GM19467 (cell line): Measurements from ENCODE around the gene POGLUT2.
A peak's percentile ranks its signal among the peaks of the same experiment; 100 is the strongest.
"Not testable (repeated sequence)": the region's sequence is repeated elsewhere in the genome, so short reads cannot be mapped to it uniquely, and the experiment has no call there.

Experiments
- ATAC-seq: cut with Tn5 transposase; IDR thresholded peaks from one replicate; pipeline ENCODE4 v1.9.1; 2021; ENCODE audit warnings: mild to moderate bottlenecking, moderate library complexity; ENCODE audit not compliant: unreplicated experiment

POGLUT2 gene

DNA sequence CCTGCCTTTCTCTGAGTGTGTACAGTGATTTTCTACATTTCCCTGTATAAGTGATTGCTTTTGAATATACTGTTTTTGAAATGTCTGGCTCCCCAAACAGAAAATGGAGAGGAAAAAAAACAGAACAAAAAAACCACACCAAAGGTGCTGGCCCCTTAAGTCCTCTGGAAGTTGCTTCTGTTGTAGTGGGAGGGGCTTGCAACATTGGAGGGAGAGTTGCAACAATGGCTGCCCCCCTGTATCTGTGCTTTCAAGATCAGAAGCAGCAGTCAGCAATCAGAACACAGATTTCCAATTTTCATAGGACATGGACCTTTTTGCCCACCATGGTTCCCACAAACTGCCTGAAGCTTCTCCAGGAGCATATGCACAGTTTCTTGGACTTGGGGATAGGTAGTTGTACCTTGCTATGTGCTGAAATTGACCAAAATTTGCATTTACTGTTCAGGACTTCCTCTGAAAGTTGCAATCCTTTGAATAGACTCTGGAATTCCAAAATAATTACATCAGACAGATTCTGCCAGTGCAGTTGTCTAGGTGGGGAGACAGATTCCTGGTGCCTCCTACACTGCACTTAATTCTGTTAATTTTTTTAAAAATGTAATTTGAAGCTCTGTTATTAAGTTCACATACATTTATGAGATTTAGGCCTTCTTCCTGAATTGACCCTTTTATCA is 14.0 kb upstream of the POGLUT2 start:
- no peak for ATAC-seq

DNA sequence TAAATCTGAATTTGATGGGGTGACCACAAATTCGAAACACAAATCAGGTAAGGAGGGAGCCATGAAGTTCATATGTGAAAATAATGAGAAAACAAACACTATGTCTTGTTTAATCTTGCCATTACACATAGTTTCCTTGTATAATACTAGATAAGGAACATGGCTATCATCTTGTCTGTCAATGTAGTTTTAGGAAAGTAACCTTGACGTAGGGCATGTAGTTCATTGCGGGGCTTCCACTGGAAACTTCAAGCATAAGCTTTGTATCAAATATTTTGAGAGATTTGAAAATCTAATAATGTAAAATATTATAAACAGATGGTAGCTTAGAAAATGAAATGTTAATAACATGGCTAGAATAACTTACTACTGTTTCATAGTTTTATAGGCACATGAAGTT is 8.9 kb upstream of the POGLUT2 start:
- no peak for ATAC-seq

DNA sequence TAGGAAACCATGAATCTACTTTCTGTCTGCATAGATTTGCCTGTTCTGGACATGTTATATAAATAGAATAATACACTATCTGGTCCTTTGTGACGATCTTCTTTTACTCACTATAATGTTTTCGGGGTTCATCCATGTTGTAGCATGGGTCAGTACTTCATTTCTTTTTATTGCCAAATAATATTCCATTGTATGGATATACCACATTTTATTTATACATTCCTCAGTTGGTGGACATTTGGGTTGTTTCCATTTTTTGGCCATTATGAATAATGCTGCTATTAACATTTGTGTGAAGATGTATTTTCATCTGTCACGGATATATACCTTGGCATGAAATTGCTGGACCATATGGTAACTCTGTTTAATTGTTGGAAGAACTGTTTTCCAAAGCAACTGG is 6.9 kb upstream of the POGLUT2 start:
- ATAC-seq, result no peak

DNA sequence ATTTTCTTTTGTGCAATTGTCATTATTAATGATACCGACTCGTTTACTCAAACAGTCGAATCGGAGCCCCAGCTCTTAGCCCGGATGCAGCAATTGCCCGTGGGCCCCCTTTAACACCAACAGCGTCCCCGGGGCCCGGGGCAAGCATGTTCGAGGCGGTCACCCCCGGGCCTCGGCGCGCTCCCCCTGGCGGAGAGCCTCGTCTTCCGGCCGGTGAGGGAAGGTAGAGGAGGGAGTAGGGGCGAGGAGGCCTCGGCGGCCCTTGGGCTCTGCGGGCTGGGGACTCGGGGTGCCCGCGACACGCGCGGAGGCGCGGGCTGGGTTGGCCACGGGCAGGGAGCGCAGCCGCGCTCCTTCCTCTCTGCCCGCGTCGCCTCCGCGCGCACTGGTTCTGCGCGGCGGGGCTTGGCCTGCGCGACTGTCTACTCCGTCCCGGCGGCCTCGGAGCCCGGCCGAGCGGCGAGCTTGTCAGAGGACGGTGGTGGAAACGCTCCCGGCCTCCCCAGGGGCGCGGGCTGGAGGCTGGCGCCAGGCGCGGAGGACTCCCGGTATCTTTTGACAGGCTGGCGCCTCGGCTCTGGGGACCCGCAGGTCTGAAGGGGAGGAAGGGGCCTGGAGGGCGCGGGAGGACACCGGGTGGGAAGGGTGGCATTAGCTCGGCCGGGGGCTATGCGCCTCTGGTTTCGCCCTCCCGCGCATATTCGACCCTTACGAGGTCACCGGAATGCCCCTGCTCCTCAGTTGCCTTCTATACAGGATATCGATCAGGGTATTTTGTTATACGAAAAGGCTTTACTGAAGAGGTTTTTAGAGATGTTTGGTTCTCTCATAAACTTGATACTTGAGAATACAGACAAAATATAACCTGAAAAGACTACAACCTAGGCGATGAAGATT is 1.6 kb upstream of the POGLUT2 start:
- ATAC-seq, result peak; percentile 79

DNA sequence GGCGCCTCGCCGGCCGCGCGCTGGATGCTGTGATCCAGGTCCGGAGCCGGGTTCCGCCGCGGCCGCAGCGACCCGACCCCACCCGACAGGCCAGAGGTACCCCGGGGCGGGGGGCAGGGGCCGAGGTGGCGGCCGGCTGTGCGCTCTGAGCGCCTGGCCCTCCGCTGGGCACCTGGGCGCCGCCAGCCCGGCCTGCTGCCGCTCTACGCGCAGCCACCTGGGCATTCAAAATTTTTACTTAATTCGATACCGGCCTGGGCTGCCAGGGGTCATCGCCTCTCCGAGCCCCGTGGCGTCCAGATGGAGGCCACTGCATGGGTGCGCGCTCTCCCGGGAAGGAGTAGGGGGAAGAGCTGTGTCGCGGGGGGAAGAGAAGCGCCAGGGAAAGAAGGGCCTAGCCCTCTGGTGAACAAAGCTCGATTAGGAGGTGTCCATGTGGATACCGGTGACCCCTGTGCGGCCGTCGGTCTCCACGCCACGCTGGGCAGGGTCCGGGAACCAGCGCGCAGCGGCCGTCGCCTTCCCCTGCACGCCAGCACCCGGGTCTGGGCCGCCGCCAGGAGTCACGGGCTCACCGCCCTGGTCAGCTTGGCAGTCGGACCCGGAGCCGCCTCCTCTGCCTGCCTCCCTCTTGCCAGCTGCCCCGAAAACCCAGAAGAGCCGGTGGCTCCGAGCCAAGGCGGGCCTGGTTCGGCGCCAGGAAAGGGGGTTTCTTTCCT is 809 bp upstream of the POGLUT2 start:
- ATAC-seq, result peak; percentile 4

DNA sequence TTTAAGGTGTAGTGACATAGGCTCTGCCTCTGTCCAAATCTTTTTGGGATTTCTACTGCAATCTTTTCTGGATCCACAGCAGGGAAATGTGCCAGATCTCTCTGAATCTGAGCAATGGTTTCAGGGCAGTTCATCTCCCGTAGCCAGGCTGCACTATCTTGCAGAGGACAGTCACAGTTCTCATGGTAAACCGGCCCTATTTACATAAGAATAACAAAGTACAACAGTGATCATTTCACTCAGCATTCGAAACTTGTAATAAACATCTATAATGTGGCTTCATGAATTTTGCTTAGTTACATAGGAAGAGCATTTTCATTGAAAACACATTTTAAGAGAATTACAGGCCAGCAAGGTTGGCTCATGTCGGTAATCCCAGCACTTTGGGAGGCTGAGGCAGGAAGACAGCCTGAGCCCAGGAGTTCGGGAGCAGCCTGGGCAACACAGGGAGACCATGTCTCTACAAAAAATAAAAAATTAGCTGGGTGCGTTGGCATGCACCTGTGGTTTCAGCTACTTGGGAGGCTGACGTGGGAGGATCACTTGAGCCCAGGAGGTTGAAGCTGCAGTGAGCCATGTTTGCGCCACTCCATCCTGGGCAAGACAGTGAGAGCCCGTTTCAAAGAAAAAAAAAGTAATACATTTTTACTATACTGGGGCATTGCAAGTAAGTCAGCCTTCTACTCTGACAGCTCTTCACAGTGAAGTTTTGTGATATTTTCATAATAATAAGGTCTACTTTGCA is 5.0 kb downstream of the POGLUT2 start:
- ATAC-seq, result no peak

DNA sequence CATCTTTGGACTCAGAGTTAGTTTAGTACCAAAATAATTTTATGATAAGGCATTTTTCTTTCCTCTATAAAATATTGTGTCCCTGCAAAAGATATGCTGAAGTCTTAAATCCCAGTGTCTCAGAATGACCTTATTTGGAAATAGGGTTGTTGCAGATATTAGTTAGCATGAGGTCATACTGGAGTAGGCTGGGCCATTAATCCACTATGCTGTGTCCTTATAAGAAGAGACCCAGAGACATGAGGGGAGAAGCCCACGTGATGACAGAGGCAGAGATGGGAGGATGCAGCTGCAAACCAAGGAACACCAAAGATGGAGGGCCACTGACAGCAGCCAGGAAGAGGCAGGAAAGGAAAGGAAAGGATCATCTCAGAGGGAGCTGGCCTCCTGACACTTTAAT is 6.4 kb downstream of the POGLUT2 start:
- no peak for ATAC-seq

DNA sequence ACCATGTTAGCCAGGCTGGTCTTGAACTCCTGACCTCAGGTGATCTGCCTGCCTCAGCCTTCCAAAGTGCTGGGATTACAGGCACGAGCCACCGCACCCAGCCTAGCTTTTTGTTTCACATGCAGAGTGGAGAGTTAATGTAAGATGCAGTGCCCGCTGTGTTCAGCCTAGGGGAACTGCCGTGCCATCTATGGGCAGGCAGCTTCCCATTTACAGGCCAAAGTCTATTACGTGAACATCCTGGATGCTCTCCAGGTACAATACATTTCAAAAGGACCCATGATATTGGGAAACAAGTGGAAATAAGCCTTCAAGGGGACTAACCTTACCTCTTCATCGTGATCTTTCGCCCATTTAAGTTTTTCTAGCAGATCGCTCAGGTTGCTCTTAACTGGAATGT is 10.1 kb downstream of the POGLUT2 start:
- no peak for ATAC-seq

DNA sequence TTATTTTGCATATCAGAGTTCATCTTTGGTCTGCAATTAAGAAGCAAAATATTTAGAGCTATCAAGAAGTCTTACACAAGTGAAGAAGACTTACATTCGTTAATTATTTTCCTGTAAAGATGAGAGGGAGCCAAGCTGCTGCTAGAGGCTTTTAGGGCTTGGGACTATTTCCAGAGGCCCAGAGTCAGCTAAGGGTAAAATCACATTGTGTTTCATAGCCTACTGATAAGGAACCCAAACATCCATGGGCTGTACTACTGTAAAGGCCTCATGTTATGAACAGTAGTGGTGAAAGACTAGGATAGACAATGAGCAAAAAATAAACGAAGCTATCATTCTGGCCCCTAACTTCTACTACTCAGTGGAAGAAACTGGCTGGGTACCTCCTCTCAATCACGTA is 14.3 kb downstream of the POGLUT2 start:
- no peak for ATAC-seq

DNA sequence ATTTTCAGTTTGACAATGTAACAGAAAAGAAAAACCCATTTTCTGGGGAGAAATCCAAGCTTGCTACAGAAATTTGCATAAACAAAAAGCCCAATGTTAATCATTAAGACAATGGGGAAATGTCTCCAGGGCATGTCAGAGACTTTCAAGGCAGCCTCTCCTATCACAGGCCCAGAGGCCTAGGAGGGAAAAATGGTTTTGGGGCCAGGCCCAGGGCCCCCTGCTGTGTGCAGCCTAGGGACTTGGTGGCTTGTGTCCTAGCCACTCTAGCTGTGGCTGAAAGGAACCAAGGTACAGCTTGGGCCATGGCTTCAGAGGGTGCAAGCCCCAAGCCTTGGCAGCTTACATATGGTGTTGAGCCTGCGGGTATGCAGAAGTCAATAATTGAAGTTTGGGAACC is 17.2 kb downstream of the POGLUT2 start:
- ATAC-seq, result no peak

DNA sequence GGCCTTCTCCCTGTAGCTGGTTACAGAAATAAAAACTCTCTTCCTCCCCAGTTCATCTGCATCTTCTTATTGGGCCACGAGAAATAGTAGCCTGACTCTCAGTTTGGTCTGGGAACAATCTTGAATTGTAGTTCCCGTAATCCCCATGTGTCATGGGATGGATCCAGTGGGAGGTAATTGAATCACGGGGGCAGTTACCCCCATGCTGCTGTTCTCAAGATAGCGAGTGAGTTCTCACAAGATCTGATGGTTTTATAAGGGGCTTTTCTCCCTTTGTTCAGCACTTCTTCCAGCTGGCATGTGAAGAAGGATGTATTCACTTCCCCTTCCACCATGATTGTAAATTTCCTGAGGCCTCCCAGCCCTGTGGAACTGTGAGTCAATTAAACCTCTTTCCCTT is 18.1 kb downstream of the POGLUT2 start:
- not testable (repeated sequence) for ATAC-seq

DNA sequence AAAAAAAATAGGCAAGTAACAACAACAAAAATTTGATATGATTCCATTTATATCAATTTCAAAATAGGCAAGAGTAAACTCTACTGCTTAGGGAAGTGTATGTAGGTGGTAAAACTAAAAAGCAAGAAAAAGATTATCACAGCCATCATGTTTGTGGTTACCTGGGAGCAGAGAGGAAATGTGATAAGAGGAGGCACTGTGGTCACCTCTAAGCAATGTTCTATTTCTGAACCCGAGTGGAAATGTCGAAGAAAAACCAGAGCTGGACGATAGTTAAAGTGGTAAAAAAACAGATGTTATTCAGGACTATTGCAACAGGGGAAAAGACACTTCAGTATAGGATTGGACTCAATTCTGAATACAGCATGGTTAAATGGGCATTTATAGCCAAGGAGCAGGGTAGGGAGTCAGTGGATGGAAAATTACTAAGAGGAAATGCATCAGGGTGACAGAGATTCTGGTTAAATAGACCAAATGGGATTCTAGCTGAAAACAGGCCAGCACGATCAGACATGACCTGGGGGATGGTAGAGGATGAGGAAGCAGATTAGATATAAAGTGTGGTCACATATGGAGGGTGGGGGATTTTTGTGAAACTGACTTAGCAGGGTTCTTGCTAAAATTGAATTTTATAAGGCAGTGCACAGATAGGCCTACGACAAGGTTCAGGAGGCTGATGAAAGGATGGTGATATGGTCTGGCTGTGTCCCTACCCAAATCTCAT is 19.2 kb downstream of the POGLUT2 start:
- no peak for ATAC-seq

DNA sequence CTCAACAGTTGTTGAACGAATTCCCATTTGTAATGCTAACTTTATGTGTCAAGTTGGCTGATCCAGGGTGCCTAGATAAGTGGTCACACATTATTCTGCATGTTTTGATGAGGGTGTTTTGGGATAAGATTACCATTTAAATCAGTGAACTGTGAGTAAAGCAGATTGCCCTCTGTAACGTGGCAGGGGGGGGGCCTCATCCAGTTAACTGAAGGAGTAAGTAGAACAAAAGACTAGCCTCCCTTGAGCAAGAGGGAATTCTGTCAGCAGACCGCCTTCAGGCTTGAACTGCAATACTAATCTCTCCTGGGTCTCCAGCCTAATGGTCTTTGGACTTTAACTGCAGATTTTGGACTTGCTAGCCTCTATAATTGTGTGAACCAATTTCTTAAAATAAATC is 21.0 kb downstream of the POGLUT2 start:
- ATAC-seq, result no peak

DNA sequence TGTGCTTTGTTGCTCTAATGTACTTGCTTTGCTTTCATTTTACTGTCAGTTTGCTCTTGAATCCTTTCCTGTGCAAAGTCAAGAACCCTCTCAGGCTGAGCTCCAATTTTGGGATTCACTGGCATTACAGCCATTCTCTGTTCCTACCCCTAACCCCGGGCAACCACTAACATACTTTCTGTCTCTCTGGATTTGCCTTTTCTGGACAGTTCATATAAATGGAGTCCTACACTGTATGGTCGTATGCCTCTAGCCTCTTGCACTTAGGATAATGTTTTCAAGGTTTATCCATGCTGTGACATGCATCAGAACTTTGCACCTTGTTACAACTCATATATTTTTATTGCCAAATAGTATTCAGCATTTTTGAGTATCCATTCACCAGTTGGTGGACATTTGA is 22.5 kb downstream of the POGLUT2 start:
- ATAC-seq, result no peak

DNA sequence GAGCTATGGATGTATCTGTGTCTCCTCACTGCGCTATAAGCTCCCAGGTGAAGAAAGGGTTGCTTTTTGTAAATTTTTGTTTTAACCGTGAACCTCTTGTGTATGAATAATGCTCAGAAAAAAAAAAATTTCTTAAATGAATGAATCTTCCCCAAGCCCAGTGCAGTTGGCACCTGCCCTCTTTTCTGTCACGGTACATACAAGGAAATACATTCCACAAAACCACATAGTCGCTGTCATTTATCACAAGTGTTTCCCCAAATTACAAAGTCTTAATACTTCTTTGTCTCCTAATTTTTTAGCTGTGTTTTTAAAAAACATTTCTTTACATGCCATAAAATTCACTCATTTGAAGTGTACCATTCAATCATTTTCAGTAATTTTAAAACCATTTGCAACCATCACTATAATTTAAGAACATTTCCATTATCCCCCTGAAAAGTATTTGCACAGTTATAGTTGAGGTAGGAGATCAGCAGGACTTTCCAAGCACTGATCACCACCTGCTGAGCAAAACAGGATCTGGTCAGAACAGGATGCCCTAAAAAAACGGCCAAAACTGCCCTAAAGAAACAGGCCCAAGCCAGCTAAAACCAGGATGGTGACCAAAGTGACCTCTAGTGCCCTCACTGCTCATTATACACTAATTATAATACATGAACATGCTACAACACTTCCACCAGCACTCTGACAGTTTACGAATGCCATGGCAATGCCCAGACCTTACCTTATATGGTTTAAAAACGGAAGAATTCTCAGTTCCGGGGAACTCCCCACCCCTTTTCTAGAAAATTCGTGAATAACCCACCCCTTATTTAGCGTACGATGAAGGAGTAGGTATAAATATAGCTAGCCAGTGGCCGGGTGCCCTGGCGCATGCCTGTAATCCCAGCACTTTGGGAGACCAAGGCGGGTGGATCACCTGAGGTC is 23.9 kb downstream of the POGLUT2 start:
- no peak for ATAC-seq

DNA sequence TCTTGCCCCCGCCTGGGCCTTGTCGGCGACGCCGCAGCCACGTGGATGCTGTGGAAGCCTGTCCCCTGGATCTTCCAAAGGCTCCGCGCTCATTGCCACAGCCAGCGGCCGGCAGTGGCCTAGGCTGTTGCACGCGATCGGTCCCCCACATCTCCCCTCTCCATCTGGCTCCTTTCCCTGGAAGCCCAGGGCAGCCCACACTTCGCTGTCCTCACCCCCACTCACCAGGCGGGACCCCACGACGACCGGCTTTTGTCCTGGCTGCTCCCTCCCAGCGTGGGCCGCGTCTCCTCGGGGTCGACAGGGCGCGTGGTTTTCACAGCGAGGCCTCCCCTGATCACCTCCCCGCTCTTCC is 24.6 kb downstream of the POGLUT2 start:
- no peak for ATAC-seq

DNA sequence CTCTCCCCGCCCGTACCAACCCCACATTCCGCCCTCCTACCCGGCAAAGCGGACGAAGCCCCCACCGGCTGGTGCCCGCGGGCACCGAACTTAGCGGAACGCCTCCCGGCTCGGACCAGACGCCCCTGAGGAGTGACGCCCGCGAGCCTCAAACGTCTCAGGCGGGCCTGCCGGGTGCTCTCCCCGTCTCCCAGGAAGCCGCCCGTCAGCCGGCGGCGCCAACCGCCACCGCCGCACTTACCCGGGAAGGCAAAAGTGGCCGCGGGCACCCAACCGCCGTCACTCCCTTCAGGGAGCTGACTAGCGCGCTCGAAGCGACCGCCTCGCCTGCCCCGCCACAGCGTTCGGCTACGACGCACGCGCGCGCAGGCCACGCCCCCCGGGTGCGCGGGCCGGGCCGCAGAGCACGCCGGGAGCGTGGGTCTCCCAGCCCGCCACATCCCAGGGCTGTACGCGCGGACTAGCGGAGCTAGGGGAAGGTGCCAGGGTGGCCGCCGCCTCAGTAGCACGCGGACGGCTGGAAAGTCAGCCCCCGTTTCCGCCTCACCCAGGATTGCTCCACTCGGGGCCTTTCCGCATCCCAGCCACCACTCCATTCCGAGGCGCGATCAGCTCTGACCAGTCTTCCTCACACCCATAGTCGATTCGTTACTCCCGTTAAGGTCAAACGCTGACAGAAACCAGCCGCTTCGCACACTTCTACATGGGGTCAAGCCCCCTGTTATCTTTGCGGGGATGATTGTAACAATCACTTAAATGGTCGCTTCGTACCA is 25.1 kb downstream of the POGLUT2 start, which contains the start of gene TEX30:
TEX30 (minus strand) TSS at position 346 of the 773 bp plus-strand sequence. CDS start 3,760 bp downstream, outside the sequence.
- ATAC-seq, result peak; percentile 92

DNA sequence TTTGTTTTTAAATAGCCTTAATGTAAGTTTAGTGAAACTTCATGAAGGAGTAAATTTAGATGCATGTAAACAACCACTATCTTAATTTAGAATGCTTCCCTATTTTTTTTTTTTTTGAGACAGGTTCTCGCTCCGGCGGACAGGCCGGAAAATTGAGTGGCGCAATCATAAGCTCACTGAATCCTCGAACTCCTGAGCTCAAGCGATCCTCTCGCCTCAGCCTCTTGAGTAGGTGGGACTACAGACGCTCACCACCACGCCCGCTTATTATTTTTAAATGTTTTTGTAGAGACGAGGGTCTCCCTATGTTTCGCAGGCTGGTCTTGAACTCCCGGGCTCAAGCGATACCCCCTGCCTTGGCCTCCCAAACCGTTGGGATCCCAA is 26.7 kb downstream of the POGLUT2 start:
- ATAC-seq, result no peak
